Stimulated activated CD4-positive, alpha-beta T cell treated with anti-CD3 and anti-CD28 coated beads, Interleukin-12 subunit alpha, Interleukin-12 subunit beta, amount 100 ng/mL, for 48 hours (primary cell): Measurements from ENCODE around the gene TEX2.

Experiments
- DNase-seq, 3 donors: peaks; one replicate each; pipeline ENCODE4 v3.0.0-alpha.2; 2020; ENCODE audit warnings: low read depth in 2 of 3, low spot score in 1 of 3

TEX2 gene

GRCh38 chr17:64146418-64147109 lies 116.5 kb downstream of the TEX2 start:
- peak in 2 of 3 donors; percentile 27 to 34 for DNase-seq

- DNase-seq = peak; percentile 91 to 96 (median 92)
Measured at GRCh38 chr17:64145751-64146417, 117.2 kb downstream of the TEX2 start.

- no peak for DNase-seq
Measured at GRCh38 chr17:64145375-64145750, 117.7 kb downstream of the TEX2 start.

GRCh38 chr17:64139542-64139941 lies 123.5 kb downstream of the TEX2 start:
- no peak for DNase-seq

DNA sequence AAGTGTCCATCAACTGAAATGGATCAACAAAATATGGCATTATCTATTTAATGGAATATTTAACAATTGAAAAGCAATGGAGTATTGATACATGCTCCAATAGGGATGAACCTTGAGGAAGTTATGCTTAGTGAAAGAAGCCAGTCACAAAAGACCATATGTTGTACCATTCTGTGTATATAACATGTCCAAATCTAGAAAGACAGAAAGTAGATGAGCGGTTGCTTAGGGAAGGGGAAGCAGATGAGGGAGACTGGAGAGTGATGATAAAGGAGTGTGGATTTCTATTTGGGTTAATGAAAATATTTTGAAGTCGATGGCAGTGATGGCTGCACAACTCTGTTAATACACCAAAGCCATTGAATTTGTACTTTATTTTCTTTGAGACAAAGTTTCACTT lies 124.6 kb downstream of the TEX2 start:
- no peak for DNase-seq

GRCh38 chr17:64135000-64135399 lies 128.1 kb downstream of the TEX2 start:
- no peak for DNase-seq

GRCh38 chr17:64134216-64134970 lies 128.7 kb downstream of the TEX2 start:
- DNase-seq = no peak

DNA sequence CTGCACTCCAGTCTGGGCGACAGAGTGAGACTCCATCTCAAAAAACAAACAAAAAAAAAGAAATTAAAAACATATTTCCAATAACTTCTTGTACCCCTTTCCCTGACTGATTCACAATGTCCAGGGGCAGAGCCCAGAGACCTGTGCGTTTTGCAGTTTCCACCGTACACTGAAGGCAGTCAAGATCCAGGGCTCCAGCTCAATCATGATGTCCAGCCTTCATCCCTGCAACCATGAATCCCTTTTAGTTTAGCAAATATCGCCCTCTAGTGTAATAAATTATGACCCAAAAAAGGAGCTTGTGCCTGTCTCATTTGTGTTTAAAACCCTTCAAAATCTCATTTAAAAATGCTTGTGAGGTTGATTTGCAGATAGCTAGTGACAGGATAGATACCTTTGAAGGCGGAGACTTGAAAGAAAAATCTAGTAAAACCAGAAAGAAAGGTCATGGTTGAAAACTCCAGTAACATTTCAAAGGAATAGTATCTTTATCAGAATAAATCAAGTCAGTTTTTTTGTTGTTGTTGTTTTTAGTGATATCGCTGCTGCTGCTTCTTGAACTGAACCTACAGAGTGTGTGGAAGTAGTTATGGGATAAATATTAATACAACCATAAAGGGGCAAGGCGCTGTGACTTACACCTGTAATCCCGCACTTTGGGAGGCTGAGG lies 129.4 kb downstream of the TEX2 start:
- no peak for DNase-seq

DNA sequence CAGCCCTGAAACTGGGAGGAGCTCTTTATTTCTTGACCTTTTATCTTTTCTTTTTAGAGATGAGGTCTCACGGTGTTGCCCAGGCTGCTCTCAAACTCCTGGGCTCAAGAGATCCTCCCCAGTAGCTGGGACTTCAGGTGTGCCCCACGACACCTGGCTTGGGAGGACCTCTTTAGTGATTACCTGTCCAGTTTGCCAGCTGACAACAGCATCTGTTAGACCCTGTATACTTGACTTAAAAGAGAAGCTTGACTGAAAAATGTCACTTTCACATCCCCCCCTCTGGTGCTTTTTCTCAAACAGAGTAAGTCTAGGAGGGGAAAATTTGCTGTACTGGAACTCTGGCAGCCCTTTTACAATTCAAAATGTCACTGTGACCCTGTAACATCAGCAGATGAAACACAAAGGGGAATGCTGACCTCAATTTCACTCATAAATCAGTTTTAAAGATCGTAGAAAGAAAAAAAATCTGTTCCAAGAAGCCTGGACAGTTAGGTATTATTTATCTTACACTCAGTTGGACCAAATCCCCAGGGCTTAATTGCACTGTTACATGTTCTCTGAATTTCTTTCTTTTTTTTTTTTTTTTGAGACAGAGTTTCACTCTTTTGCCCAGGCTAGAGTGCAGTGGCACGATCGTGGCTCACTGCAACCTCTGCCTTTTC lies 131.3 kb downstream of the TEX2 start:
- DNase-seq = no peak

DNA sequence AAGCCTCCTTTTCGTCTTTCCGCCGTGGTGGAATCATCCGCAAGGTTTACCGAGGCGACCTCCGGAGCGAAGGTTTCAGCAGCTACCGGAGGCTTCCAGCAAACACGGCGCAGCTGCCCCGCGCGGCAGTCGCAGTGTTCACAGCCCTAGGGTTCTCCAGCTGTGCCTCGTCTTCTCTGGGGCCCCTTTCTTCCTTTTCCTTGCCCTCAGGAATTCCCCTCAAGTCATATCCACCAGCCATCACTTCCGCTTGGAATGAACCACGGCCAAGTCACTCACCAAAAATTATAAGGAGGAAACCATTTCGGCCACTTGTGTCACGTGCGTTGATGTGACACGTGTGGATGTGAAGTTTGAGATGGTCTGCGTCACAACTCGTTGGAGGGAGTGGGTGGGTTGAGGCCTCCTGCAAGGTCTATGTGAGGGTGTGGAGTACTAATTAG lies 132.5 kb downstream of the TEX2 start:
- DNase-seq = peak; percentile 59 to 63 (median 59)

DNA sequence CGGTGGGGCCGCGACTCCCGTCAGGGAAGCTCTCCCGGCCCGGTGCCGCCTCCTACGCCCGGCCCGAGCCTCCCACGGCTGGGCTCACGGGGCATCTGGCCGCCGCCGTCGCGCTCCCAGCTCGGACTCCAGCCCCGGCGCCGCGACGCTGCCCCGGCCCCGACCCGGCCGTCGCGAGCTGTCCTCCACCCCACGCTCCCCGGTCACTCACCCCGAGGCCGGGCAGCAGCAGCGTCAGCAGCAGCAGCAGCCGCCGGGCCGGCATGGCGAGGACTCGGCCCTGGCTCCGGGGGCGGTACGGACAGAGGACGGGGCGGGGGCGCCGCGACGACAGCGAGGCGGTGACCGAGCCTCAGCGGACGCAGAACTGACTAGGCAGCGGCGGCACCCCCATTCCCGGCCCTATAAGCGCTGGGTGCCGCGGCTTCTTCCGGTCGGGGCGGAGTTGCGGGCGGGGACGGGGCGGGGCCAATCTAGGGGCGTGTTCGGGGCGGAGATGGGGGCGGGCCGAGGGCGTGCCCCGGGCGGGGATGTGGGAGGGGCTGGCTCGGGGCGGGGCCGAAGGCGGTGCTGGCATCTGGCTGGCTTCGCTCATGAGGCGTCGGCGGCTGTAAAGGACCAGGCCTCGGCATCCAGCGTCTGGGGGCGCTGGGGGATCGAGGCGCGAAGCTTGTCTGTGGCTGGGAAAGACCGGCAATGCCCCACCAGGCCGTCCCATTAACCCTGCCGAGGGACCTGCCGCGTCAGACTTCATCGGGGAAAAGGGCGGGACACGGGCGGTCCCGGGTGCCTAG lies 133.1 kb downstream of the TEX2 start, which contains the start of gene ERN1:
TSS of gene ERN1 (minus strand) at position 380 of the 794 bp plus-strand sequence. CDS start at position 265, 115 bp downstream.
- DNase-seq = peak; percentile 85 to 88 (median 86)

DNA sequence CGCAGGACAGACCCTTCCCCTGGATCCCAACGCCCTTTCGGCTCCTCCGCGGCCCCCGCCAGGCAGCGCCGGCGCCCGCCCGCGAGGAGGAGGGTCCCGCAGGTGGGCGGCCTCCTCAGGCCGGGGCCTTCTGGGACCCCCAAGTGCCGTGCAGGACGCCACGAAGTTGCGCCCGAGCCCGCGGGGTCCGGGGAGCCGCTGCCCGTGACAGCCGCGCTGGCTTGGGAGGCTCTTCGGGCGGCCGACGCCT lies 133.6 kb downstream of the TEX2 start:
- DNase-seq = no peak

DNA sequence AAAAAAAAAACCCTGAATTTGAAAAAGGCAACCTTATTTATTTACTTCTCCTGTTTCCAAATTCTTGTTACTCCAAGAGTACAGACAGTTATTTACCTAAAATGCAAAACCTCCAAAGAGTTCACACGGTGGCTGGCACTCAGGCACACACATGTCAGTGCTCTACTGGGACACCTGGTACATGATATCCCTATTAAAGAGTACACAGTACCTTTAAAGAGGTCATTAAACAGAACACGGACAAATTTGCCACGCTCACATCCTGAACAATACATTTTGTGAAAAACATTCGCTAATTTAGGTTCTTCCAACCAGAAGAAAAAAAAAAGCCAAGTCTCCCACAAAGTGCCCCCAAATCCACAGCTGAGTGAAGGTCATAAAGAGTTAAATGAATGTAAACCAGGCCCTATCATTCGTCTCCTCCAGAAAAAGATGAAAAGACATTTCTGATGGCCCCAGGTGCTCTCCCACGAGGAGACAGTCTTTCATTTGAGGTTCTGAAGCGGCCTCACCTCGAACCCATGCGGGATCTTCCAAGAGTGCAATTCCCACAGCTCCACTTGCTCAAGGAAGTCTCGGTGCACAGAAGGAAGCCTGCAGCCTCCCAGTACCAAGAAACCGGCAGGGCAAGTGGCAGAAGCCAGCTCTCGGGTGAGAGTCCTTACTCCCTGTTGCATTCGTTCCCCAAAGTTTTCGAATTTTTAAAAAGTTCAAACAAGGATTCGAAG lies 134.1 kb downstream of the TEX2 start:
- no peak for DNase-seq

DNA sequence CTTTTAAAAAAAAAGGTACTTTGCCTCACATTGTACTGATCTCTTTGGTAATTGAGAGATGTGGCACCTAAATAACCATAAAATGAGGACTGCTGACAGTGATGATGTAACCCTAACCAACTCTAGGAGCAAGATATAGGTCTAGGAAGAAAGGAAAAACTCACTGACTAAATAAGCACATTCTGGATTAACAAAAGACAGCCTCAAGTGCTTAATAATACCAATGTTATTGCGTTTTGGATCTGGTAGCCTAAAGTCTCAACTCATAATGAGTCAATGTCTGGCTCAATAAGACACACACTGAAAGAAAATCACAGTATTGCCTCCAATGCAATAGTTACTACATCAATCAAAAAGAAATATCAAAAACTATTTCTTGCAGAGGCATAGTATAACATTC lies 136.1 kb downstream of the TEX2 start:
- no peak for DNase-seq

DNA sequence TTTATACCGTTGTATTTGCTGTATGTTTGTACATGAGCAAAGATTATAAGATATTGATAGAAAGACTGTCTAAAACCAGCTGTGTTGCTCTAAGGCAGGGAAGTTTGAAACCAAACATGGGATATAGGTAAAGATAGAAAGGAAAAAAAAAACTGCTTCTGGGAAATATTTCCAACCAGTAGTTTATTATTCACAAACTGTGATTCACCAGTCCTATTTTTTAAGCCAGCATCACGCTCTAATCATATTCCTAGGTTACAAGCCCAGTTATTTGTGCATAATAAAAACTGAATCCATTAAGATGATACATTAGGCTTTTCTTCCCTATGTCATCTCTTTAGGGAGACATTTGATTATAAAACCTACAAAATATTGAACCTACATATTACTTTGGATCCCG lies 137.1 kb downstream of the TEX2 start:
- DNase-seq = no peak

DNA sequence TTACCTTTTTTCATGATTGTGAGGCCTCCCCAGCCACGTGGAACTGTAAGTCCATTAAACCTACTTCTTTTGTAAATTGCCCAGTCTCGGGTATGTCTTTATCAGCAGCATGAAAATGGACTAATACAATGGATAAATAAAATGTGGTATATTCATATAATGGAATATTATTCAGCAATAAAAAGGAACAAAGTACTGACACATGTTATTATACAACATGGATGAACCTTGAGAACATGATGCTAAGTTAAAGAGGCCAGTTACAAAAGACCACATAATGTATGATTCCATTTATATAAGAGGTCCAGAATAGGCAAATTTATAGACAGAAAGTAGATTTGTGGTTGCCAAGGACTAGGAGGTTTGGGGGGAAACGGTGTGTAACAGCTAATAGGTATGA lies 138.5 kb downstream of the TEX2 start:
- no peak for DNase-seq

DNA sequence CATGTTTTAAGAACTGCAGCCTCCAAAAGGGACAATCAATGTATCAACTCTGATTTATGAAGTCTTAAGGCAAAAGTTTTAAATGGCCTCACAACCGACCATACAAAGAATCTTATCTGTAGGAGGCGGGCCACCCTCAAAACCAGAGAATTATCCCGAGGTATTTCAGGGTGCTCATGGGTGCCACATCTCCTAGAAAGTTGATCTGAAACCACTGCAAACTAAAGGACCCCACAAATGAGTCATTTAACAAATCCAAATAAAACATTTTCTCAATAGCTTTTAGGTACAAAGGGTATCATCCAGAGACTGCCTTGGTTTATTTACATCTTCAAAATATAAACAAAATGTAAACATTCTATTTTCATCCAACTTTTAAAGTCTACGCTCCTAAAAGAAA lies 139.9 kb downstream of the TEX2 start:
- DNase-seq = no peak

DNA sequence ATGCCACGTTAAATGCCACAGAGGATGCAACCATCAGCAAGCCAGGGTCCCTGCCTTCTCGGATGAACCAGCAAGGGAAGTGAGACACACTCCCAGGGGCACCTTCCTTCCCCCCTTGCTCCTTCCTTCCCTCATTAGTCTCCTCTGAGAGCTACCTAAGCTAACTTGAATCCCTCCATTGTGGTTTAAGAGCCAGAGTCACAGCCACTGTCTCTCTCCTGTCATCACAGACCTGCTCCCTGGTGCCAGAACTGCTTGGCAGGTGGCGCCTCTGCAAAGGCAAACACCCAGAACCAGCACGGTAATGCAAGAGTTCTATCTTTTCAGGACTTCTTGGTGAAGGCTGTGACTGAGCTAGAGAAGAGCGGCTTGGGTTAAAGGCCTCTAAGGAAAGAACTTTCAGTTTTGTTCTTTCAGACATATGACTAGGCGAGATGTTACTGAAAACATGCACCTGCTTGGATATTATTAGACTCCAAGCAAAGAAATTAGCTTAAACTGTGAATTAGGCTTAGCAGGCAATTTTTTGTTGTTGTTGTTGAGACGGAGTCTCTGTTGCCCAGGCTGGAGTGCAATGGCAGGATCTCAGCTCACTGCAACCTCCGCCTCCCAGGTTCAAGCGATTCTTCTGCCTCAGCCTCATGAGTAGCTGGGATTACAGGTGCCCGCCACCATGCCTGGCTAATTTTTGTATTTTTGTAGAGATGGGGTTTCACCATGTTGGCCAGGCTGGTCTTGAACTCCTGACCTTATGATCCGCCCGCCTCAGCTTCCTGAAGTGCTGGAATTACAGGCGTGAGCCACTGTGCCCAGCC lies 141.9 kb downstream of the TEX2 start:
- peak in 1 of 3 donors; percentile 12 for DNase-seq
